Measurements from ENCODE around the gene PPP1R37. TPM values are rescaled to one million over a fixed set of nuclear protein-coding genes. Genes with fewer than 3 reads are reported as not detected.
"Not testable (repeated sequence)": the region's sequence is repeated elsewhere in the genome, so short reads cannot be mapped to it uniquely, and the experiment has no call there.

The PPP1R37 gene
- total RNA-seq, 4 donors from 2014 or later: 6.7 to 43.8 (median 24.4) TPM

DNA sequence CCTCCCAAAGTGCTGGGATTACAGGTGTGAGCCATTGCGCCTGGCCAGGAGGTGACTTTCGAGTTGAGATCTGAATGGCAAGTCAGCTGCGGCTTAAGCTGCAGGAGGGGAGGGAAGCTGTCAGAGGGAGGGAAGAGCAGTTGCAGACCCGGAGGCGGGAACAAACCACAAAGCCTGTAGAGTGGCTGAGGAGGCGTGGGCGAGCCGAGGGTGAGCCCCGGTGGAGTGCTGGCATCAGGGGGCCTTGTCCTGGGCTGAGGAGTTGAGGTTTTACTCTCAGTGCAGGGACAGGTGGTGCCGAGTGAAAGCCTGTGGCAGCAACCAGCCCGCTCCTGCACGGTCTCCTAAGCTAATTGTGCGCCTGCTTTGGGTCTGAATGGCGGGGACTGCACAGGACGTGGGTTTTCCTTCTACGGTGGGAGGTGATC lies 24.2 kb downstream of the PPP1R37 start:
- Histone ChIP-seq H3K4me3 (no peak overlapping the region), H3K27ac (no peak overlapping the region)
- TF ChIP-seq, protein P1, sequence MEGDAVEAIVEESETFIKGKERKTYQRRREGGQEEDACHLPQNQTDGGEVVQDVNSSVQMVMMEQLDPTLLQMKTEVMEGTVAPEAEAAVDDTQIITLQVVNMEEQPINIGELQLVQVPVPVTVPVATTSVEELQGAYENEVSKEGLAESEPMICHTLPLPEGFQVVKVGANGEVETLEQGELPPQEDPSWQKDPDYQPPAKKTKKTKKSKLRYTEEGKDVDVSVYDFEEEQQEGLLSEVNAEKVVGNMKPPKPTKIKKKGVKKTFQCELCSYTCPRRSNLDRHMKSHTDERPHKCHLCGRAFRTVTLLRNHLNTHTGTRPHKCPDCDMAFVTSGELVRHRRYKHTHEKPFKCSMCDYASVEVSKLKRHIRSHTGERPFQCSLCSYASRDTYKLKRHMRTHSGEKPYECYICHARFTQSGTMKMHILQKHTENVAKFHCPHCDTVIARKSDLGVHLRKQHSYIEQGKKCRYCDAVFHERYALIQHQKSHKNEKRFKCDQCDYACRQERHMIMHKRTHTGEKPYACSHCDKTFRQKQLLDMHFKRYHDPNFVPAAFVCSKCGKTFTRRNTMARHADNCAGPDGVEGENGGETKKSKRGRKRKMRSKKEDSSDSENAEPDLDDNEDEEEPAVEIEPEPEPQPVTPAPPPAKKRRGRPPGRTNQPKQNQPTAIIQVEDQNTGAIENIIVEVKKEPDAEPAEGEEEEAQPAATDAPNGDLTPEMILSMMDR (IDR thresholded peaks at IDR 0.05): no peak
- TF ChIP-seq POLR2A (IDR thresholded peaks at IDR 0.05): no peak

DNA sequence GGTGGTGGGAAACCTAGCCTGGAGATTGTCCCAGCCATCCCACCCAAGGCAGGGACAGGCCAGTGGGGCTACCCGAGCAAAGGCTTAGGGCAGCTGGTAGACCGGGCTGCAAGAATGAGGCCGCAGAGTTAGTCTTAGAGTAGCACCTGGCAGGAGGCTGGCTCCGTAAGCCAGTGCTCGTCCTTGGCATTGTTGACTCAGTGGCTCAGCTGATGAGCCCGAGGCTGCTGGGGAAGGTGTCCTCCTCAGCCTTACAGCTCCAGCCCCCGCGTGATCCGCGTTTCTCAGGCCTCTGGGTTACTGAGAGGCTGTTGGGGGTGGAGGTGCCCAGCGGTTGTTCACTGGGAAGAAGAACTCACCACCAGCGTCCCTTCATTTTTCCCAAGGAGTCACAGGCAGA lies 24.7 kb downstream of the PPP1R37 start:
- H3K36me3 ChIP-seq: no peaks in the 10 kb centered on the region
- intact Hi-C loops (cut with DNase I; ENCODE audit: low total_unique reads): no loop called here
- H3K9me3 ChIP-seq: no peaks in the 10 kb centered on the region
- no peak overlapping the region for H3K4me3 ChIP-seq
- no peak for DNase-seq
- H3K4me1 ChIP-seq: no peaks in the 10 kb centered on the region
- no peak overlapping the region for H3K27ac ChIP-seq
- no peaks in the 10 kb centered on the region for H3K27me3 ChIP-seq
- no peak for TF ChIP-seq POLR2A (IDR thresholded peaks at IDR 0.05)
- TF ChIP-seq, protein P1 (IDR thresholded peaks at IDR 0.05): no peak

More for the DNA sequence above, 24.2 kb downstream of the PPP1R37 start:
- intact Hi-C loops (cut with DNase I; ENCODE audit: low total_unique reads): no loop called here
- DNase-seq: no peak
- no peaks in the 10 kb centered on the region for H3K9me3 ChIP-seq
- no peaks in the 10 kb centered on the region for H3K4me1 ChIP-seq
- no peaks in the 10 kb centered on the region for H3K36me3 ChIP-seq
- no peaks in the 10 kb centered on the region for H3K27me3 ChIP-seq

DNA sequence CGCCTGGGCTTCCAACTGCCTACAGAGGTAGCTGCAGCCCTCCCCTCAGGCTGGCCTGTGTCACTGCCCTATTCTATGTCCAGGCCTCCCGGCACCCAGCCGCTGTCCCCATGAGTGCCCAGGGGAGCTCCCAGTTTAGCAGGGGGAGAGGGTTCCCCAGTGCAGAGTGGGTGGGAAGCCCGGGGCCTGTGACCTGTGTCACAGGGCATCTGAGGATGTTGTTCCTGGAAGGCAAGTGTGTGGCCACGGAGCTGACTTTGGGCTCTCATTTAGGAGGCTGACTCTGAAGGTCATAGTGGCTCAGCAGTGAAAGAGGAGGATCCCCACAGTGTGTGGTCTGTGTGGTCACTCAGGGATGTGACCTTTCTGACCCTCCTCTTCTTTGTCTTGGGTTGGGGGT lies 25.1 kb downstream of the PPP1R37 start:
- H3K4me1 ChIP-seq: no peaks in the 10 kb centered on the region
- no peak for TF ChIP-seq POLR2A (IDR thresholded peaks at IDR 0.05)
- TF ChIP-seq, protein P1 (IDR thresholded peaks at IDR 0.05): no peak
- no peak overlapping the region for H3K4me3 ChIP-seq
- no peak overlapping the region for H3K27ac ChIP-seq
- no peaks in the 10 kb centered on the region for H3K9me3 ChIP-seq
- H3K27me3 ChIP-seq: no peaks in the 10 kb centered on the region
- no peak for DNase-seq
- intact Hi-C loops (cut with DNase I; ENCODE audit: low total_unique reads): no loop called here
- no peaks in the 10 kb centered on the region for H3K36me3 ChIP-seq

DNA sequence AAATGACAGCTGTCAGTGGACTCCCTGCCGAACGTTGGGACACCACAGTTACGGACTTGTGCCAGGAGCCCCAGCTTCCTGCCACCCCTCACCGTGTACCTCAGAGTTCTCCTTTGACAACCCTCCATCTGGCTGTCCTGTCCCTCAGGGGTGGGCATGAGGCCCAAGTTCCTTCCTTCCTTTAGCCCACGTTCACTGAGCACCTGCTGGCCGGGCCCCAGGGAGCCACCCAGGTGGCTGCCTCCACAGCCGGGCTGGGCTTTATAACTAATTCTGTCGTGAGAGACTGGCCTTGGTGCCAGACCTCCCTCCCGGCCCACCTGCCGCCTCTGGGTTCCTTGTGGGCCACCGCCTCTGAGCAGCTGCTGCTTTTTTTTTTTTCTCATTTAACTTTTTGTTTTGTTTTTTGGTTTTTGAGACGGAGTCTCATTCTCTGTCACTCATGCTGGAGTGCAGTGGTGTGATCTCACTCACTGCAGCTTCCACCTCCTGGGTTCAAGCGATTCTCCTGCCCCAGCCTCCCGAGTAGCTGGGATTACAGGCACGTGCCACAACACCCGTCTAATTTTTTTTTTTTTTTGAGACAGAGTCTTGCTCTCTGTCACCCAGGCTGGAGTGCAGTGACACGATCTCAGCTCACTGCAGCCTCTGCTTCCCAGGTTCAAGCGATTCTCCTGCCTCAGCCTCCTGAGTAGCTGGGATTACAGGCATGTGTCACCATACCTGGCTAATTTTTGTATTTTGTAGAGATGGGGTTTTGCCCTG lies 25.8 kb downstream of the PPP1R37 start:
- DNase-seq; H3K27me3 ChIP-seq; H3K9me3 ChIP-seq; H3K4me3 ChIP-seq; H3K36me3 ChIP-seq; H3K27ac ChIP-seq; H3K4me1 ChIP-seq; intact Hi-C loops (cut with DNase I; ENCODE audit: low total_unique reads): not testable (repeated sequence)

DNA sequence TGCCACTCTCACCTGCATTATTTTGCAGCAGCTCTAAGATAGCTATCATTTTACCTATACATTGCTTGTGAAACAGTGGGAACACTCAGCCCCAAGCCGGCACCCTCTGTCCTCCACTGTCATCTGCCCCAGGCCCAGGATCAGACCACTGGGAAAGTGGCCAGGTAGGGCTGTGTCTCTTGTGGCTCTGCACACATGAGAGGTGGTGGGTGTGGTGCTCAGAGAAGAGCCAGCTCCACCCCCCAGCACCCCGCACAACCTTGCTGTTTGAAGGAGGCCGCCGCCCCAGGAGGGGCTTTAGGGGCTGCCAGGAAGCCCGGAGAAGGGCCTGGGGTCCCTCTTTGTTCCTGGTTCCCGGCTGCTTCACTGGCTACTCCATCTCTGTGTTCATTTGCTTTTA lies 26.6 kb downstream of the PPP1R37 start:
- H3K4me3 ChIP-seq: no peak overlapping the region

More for the DNA sequence above, 26.6 kb downstream of the PPP1R37 start:
- intact Hi-C loops (cut with DNase I; ENCODE audit: low total_unique reads): no loop called here
- Histone ChIP-seq H3K4me1 (no peaks in the 10 kb centered on the region), H3K9me3 (no peaks in the 10 kb centered on the region), H3K27me3 (no peaks in the 10 kb centered on the region), H3K27ac (no peak overlapping the region), H3K36me3 (no peaks in the 10 kb centered on the region)
- no peak for TF ChIP-seq POLR2A (IDR thresholded peaks at IDR 0.05)
- TF ChIP-seq, protein P1 (IDR thresholded peaks at IDR 0.05): no peak
- no peak for DNase-seq

Data from uterus (tissue), 4 donors.